Germinal center (tissue), 1 donor: ENCODE results near the gene MGA.

Source experiments
- DNase-seq: peaks from one replicate; pipeline ENCODE4 v3.0.0; 2012; ENCODE audit warnings: mixed read lengths, low spot score

The MGA gene

GRCh38 chr15:41658689-41659088 lies 1.5 kb upstream of the MGA start:
- no peak for DNase-seq

DNA sequence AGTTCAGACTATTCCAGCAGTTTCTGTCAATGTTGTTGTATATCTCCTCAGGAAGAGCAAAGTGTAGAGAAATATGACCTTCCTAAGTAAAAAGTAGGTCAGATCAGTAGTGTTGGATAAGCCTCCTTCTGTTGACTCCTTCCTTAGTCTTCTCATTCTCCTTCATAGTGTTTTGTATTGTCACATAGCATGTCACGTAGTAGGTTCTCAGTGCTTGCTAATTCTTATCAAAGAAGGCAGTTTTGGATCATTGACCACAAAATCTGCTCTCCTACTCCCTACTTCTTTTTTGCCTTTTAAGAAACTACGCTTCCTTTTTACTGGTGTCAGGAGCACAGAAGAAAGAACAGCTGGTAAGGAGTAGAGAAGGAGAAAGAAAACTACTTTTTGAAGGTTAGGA lies 1.0 kb upstream of the MGA start:
- DNase-seq = no peak

GRCh38 chr15:41659855-41660234 lies 360 bp upstream of the MGA start:
- DNase-seq = no peak

DNA sequence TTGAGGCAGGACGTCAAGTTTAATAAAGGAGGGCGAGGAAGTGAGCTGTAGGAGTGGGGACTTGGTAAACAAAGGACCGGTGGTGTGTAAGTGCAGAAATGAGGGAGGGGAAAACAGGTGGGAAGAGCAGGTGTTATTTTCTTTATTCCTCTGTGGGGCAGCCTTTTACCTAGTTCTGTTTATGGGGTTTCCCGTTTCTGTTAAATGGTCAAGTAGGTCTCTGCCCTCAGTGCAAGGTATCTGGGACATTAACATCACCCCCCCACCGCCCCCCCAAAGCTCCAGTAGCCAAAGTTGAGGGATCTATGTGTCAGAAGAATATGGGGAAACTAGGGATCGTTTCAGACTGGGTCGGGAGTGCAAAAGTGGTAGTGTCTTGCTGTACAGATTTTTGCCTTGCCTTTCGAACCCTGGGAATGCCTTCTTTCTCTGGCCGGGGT lies 893 bp downstream of the MGA start:
- no peak for DNase-seq

DNA sequence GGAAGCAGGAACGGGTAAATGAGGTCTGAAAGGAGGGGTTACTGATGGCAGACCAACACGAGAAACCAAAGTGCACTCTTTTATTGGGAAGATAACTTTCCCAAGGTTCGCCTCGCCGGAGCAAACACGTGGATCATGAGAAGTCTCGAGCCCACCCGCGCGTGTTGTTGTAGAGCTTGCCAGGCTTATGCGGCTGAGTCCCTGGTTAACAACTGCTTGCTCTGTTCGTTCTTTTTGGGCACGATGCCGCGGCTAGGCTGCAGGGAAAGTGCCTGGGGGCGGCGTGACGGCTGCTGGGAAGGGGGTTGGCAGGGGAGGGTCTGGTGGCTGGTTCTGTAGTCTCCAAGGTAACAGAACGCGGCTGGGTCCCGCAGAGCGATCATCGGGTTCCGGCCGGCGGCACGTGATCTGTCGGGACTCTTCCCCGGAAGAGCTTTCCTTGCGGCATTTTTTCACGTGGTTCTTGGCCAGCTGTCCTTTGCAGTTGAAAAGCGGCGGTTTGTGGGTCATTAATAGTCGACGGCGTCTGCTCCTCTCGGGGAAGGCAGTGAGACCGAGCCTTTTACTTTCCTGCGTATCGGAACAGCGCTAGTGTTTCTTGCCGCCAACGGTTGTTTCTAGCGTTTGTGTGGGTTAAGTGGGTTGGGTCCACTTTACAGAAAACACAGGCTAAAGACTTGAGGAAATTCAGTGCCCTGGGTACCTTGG lies 1.5 kb downstream of the MGA start:
- peak; percentile 33 for DNase-seq

- DNase-seq = no peak
These were observed 6.2 kb downstream of the MGA start for GRCh38 chr15:41666353-41666920.

- no peak for DNase-seq
These were observed 9.5 kb downstream of the MGA start for GRCh38 chr15:41669701-41670100.

GRCh38 chr15:41671656-41672648 lies 11.7 kb downstream of the MGA start:
- no peak for DNase-seq

- no peak for DNase-seq
These were observed 15.1 kb downstream of the MGA start for GRCh38 chr15:41675337-41675736.

- DNase-seq = no peak
These were observed 18.5 kb downstream of the MGA start for GRCh38 chr15:41678742-41679141.

DNA sequence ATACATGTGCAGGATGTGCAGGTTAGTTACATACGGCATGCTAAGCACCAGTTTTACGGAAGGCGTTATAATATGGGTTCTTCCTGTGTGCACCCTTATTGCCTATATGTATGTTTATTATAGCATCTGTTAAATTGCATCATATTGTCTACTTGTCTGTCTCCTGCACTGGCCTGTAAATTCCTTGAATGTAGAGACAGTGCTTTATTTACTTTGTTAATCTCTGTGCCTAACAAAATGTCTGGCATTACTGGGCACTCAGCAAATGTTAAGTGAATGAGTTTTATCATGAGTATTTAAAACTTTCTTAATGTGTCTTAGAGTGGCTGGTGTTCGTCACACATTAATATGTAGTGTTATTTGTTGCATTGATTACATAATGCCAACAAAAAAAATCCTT lies 23.8 kb downstream of the MGA start:
- DNase-seq = no peak

- DNase-seq = no peak
These were observed 28.5 kb downstream of the MGA start for GRCh38 chr15:41688671-41689070.

DNA sequence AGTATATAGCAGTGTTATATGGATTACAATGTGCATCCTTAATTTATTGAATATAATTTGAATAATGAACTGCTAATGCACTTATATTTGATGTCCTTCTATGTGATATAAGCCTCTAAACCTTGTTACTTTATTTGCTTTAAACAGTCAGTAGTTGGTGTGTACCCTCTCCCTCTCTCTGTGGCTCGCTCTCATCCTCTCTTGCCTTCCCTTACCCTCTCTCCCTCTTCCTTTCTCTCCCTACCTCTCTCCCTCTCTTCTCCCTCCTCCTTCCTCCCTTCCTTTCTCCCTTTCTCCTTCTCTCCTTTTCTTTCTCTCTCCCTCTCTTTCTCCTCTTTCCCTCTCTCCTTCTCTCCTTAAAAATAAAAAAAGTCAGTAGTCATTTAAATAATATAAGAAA lies 28.9 kb downstream of the MGA start:
- DNase-seq = no peak

DNA sequence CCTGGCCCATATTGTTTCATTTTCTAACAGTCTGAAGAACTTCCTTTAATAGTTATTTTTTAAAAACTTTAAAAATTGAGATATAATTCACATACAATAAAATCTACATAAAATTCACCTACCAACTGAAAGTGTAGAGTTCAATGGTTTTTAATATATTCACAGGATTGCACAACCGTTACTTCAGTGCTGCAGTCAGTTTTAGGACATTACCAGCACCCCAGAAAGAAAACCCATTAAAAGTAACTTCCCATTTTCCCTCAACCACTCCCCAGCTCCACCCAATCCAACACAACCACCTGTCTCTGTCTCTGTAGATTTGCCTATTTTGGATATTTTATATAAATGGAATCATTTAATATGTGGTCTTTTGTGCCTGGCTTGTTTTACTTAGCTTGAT lies 29.6 kb downstream of the MGA start:
- DNase-seq = no peak

- no peak for DNase-seq
These were observed 30.4 kb downstream of the MGA start for GRCh38 chr15:41690636-41691035.

DNA sequence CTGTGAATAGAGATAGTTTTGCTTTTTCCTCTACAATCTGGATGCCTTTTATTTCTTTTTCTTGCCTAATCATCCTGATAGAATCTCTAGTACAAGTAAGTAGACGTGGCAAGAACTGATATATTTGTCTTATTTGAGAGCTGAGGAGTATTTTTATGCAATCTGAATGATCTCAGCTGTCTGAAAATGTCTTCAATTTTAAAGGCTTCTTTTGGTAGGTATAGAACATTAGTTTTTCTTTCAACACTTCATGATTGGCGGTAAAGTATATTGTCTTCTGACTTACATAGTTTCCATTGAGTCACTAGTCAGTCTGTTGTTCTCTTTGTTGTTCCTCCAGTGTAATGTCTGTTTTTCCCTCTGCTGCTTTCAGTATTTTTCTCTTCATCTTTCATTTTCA lies 31.3 kb downstream of the MGA start:
- DNase-seq = no peak

GRCh38 chr15:41692049-41692448 lies 31.8 kb downstream of the MGA start:
- DNase-seq = no peak

GRCh38 chr15:41693757-41694156 lies 33.6 kb downstream of the MGA start:
- no peak for DNase-seq

DNA sequence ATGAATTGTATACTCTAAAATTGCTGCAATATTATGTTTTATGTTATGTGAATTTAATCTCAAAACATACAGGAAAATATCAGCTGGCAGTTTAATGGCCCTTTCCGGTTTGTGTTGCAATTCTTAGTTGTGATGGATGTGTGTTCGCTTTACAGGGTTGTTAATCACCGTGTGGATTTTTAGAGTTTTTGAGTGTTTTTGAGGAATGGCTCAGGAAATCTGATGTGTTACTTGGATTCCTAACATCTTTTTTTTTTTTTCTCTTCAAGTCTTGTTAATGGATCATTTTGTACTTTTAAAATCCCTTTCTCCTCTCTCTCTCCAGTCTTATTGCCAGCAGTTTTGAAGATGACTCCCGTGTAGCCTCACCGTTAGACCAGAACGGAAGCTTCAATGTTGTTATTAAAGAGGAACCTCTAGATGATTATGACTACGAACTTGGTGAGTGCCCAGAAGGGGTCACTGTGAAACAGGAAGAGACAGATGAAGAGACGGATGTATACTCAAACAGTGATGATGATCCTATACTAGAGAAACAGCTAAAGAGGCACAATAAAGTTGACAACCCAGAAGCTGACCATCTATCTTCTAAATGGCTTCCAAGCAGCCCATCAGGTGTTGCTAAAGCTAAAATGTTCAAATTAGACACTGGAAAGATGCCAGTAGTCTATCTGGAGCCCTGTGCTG lies 35.7 kb downstream of the MGA start:
- DNase-seq = peak; percentile 77

DNA sequence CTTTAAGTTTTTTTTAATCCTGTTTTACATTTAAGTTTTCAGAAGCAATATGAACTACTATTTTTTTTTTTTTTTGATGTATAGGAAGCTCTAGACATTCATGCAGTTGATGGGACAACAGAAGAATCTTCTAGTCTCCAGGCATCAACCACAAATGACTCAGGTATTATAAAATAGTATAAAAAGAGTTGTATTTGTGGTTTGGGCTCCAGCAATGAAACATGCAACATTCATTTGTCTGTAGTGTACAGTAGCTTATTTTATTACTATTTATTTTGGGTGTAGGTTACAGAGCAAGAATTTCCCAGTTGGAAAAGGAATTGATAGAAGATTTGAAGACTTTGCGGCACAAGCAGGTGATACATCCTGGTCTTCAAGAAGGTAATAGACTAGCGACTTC lies 38.6 kb downstream of the MGA start:
- DNase-seq = no peak

DNA sequence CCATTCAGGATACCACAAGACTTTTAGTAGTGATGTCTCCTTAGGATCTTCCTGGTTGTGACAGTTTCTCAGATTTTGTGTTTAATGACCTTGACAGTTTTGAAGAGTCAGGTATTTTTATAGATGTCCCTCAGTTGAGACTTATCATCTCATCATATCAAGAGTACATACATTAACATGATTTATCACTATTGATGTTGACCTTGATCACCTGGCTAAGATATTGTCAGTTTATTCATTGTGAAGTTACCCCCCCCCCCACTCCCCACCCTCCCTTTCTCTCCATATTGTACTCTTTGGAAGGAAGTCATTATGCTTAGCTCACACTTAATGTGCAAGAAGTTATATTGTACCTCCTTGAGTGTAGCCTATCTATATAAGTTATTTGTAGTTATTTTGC lies 42.9 kb downstream of the MGA start:
- no peak for DNase-seq

GRCh38 chr15:41713047-41713446 lies 52.8 kb downstream of the MGA start:
- DNase-seq = no peak
